D721Med (cell line): ENCODE data around the gene RAP1GAP.

Experiments
- DNase-seq: peaks from one replicate; pipeline ENCODE4 v3.0.0; 2011; ENCODE audit warnings: low spot score; ENCODE audit not compliant: insufficient read length
- FAIRE-seq: peaks from 2 replicates; lab custom pipeline; 2011; peaks lifted over from hg19 to GRCh38; lab: Jason Lieb, UNC
- TF ChIP-seq, protein P1 (sequence below): IDR thresholded peaks from 2 replicates; pipeline ENCODE4 v1.5.1; 2012; ENCODE audit warnings: mild to moderate bottlenecking, control low read depth; ENCODE audit not compliant: insufficient read depth; ENCODE audit errors: missing control alignments

RAP1GAP gene

DNA sequence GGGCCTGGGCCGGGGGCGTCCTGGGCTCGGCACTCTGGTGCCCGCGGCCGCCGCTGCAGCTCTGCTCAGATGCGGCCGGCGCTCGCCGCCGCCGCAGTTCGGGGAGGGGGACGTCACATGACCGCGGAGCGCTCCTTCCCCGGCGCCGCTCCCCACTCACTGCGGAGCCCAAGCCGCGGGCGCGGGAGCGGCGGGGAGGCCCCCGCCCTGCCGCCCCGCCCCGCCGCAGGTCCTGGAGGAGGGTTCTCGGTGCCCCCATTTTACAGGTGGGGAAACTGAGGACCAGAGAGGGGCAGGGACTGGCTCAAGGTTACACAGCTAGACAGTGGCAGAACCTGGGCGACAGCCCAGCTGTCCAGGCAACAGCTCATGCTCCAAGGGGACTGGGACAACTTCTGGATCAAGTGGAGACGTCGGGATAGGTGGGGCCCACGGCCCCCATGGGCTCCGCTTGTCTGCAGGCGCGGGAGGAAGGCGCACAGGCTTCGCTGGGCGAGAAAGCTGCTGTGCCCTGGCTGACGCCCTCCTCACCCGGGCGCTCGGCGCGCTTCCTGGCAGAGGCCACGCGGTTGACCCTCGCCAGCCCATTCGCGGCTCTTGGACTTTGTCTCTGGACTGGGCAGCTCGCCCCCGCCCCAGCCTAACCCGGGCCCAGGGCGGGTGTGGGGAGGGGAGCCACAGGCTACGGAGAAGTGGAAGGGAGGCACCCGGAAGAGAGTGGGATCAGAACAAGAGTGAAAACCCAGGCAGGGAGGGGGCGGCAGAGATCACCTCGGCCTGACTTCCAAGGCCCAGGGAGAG lies at the start of gene RAP1GAP:
Gene RAP1GAP, minus strand, starts transcription at position 100 of the 801 bp plus-strand sequence. CDS start 49,325 bp downstream, outside the sequence.
- DNase-seq (no peak), FAIRE-seq (no peak)
- TF ChIP-seq, protein P1, sequence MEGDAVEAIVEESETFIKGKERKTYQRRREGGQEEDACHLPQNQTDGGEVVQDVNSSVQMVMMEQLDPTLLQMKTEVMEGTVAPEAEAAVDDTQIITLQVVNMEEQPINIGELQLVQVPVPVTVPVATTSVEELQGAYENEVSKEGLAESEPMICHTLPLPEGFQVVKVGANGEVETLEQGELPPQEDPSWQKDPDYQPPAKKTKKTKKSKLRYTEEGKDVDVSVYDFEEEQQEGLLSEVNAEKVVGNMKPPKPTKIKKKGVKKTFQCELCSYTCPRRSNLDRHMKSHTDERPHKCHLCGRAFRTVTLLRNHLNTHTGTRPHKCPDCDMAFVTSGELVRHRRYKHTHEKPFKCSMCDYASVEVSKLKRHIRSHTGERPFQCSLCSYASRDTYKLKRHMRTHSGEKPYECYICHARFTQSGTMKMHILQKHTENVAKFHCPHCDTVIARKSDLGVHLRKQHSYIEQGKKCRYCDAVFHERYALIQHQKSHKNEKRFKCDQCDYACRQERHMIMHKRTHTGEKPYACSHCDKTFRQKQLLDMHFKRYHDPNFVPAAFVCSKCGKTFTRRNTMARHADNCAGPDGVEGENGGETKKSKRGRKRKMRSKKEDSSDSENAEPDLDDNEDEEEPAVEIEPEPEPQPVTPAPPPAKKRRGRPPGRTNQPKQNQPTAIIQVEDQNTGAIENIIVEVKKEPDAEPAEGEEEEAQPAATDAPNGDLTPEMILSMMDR, result no peak

DNA sequence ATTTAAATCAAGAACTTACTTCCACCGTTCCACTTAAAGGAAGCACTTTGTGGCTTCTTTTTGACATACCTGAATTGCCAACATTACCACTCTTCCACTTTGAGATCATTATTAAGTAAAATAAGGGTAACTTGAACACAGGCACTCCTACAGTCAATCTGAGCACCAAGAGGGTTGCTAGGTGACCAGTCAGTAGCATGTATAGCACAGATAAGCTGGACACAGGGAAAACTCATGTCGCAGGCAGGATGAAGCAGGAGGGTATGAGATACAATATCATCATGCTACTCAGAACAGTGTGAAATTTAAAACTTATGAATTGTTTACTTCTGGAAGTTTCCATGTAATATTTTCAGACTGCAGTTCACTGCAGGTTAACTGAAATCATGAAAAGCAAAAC lies 47.0 kb upstream of the RAP1GAP start:
- FAIRE-seq (no peak), DNase-seq (no peak)
- TF ChIP-seq, protein P1, result no peak

DNA sequence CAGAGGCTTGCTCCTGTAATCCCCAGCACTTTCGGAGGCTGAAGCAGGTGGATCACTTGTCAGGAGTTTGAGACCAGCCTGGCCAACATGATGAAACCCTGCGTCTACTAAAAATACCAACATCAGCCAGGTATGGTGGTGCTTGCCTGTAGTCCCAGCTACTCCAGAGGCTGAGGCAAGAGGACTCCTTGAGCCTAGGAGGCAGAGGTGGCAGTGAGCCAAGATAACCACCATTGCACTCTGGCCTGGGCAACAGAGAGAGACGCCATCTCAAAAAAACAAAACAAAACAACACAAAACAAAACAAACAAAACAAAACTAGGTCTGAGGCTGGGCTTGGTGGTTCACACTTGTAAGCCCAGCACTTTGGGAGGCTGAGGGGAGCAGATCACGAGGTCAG lies 38.7 kb upstream of the RAP1GAP start:
- FAIRE-seq (no peak), DNase-seq (no peak)
- TF ChIP-seq, protein P1, result no peak

DNA sequence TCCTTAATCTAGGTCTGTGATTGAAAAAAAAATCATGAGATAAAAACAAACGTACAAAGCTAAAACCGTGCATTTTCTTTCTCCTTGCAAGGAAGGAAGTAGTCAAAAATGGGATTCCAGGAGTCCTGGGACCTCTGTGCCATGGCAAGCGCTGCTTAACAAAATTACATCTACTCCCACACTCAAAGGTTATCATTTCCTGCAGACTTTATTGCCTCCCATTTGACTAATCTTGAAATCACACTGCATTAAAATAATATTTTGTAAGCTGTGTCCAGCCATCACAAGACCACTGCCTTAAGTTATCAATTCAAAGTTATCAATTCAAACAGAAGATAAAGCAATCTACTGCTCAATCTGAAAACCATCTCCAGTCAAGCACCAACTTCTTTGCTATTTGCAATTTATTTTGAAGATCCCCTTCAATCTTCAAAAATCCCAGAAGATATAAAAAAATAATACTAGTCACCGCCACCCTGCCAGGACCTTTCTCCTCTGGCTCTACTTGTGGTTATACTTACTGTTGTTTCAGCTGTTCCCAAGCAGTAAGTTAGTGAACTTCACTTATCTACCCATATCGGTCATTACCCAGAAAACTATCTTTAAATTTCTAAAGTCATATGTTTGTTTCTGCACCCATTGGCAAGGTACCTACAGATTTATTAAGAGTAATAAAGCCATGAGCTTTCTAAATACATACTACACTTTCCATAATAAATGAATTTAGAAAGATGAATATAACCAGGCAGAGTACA lies 38.1 kb upstream of the RAP1GAP start:
- TF ChIP-seq, protein P1, result no peak
- DNase-seq, result no peak
- FAIRE-seq, result no peak

DNA sequence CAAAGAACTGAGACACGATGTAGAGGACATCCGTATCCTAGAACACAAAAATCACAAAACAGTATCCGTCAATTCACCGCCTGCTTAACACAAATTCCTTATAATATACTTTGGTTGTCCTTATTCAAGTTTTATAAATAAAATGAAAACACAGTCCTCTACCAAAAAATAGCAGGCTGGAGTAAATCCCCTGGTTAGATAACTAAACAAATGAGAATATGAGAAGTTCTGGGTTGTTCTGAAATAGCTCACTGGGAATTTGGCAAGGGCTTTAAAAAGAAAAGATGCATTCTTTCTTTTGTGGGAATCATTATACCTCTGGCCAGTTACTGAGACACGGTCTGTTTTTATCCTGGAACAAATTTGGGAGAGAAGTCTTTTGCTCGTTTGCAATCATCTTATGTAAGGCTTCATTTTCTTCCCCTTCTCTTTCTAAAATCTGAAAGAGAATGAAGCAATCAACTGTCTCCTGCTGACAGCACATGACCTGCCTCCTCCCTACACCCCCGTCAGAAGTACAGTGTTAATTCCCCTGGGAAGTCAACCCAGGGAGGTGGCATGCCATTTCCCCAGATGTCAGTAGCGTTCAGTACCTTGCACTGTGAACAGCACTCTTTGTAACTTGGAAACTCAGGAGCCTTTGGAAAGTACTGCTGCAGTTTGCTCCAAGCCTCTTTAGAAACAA lies 37.1 kb upstream of the RAP1GAP start:
- TF ChIP-seq, protein P1, result no peak
- DNase-seq (no peak), FAIRE-seq (no peak)

DNA sequence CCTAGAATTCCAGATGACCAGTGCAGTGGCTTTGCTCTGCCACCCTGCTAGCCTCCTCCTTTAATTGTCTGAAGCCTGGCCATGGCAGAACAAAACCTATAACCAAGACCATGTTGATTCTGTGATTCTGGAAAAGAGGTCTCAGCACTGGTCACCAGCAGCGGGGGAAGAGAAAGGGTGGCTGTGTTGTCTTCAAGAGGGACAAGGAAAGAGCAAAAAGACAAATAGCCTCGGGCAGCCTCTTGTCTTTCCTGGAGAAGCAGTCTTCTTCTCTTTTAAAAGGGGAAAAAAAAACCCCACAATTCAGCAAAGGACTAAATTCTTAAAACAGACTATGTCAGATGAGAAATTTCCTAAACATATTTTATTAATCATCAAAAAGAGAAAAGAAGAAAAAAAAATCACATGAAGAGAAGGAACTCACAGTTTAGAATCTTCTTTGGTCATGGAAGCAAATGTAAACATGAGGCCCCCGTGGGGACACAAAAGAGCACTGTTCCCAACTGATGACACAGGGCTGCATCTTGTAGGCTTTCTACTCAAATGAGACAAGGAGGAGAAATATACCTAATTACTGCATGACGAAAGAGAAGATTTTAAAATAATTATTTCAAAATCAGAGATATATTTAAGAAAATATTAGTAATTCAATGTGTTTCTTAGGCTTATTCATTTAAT lies 36.3 kb upstream of the RAP1GAP start:
- FAIRE-seq (no peak), DNase-seq (no peak)
- TF ChIP-seq, protein P1, result no peak
